Epithelial cell of proximal tubule (primary cell): ENCODE data around the gene IGFL4. TPM values are rescaled to one million over a fixed set of nuclear protein-coding genes. Genes with fewer than 3 reads are reported as not detected.

Experiments
- DNase-seq: peaks from one replicate; pipeline ENCODE4 v3.0.0-alpha.2; 2011; ENCODE audit warnings: low read depth
- H3K4me3 ChIP-seq: 2 replicates; pipeline ENCODE4 v1.5.1; 2011; ENCODE audit warnings: low read depth, mild to moderate bottlenecking, low read length
- total RNA-seq: library from RNA; depleted of rRNA; stranded (reverse); fragments of >200 nt; gene quantifications from 2 replicates; pipeline ENCODE4 v1.2.3, GENCODE V29; 2015
- TF ChIP-seq, protein P1 (sequence below): conservative IDR thresholded peaks from 2 replicates; pipeline ENCODE4 v1.5.1; 2012; ENCODE audit warnings: low read depth, mild to moderate bottlenecking, low read length

The IGFL4 gene
- total RNA-seq, 1 donor from 2014 or later: not detected

DNA sequence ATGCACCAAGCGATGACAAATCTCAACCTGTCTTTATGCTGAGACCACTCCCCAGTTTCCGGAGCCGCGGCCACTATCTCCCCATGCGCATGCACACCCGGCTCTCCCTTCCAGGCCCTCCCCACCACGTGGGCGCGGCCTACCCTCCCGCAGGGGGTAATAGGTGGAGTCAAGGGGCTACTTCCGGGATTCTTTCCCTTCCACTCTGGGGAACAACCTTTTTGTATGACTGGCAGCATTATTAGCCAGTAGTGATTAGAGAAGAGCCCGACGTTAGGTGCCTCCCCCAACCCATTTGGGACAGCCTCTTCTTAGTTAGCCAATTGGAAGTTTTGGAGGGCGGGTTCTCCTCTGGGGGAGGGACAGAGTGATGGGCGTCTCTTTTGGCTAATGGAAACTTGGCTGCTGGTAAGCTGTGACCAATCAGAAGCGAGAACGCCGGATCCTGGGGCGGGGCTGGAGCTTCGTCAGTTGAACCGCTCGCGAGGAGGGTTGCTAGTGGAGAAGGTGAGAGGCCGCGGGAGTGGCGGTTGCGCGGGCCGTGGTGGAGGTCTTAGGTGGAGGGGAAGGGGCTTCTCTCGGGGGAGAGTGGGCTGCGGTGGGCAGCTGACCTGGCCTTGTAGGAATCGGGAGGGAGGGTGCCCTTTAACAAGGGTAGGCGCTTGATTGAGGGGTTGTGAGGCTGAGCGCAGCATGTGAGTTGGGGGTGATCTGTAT is 45.6 kb downstream of the IGFL4 start, which contains the start of gene CCDC61:
TSS of gene CCDC61 (plus strand) at position 470 of the 717 bp plus-strand sequence. CDS start 7,552 bp downstream, outside the sequence.
- H3K4me3 ChIP-seq: peak within 1 kb of the TSS; percentile 76
- DNase-seq: peak; percentile 99
- TF ChIP-seq, protein P1, sequence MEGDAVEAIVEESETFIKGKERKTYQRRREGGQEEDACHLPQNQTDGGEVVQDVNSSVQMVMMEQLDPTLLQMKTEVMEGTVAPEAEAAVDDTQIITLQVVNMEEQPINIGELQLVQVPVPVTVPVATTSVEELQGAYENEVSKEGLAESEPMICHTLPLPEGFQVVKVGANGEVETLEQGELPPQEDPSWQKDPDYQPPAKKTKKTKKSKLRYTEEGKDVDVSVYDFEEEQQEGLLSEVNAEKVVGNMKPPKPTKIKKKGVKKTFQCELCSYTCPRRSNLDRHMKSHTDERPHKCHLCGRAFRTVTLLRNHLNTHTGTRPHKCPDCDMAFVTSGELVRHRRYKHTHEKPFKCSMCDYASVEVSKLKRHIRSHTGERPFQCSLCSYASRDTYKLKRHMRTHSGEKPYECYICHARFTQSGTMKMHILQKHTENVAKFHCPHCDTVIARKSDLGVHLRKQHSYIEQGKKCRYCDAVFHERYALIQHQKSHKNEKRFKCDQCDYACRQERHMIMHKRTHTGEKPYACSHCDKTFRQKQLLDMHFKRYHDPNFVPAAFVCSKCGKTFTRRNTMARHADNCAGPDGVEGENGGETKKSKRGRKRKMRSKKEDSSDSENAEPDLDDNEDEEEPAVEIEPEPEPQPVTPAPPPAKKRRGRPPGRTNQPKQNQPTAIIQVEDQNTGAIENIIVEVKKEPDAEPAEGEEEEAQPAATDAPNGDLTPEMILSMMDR: no peak

DNA sequence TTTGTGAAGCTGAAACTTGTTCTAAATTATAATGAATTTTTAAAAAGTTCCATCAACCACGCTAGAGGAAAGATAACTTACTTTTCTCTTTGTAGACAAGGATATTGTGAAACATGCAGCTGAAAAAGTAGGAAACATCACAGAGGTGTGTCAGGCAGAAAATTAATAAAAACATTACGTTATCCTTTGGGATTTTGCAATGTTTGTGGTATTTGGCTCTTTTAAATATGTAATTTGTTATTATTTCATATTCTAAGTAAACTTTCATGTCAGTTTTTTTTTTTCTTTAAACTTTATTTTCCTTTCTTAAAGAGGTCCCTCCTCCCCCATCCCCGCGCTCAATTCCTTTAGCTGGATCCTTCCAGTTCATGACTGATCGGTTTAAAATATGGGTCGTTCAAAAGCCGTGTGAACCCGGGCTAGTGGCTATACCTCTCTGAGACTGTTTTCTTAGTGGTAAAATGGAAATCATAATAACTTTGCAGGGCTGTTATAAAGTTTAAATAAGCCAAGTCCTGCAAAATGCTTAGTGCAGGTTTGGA is 46.3 kb downstream of the IGFL4 start:
- TF ChIP-seq, protein P1: no peak

DNA sequence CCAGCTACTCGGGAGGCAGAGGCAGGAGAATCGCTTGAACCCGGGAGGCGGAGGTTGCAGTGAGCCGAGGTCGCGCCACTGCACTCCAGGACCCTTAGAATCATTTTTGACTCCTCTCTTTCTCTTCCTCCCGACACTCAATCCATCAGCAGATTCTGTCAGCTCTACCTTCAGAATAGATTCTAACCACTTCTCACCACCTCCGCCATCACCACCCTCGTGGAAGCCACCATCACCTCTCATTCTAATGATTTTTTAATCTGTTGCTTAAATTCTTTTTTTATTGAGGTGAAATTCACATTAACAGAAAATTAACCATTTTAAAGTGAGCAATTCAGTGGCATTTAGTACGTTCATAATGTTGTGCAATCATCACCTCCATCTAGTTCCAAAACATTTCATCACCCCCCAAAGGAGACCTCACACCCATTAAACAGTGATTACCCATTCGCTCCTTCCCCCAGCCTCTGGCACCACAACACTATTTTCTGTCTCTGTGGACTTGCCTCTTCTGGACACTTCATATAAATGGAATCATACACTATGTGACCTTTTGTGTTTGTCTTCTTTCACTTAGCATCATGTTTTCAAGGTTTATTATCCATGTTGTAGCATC is 50.6 kb downstream of the IGFL4 start:
- H3K4me3 ChIP-seq: no peak overlapping the region
- TF ChIP-seq, protein P1: no peak

More for the DNA sequence above, 46.3 kb downstream of the IGFL4 start:
- peak overlapping the region; percentile 76 for H3K4me3 ChIP-seq
- no peak for DNase-seq

More for the DNA sequence above, 50.6 kb downstream of the IGFL4 start:
- no peak for DNase-seq

Other genes with a start within 250 kb of the IGFL4 start
- 35.7 and 38.8 TPM in 2 replicates for gene DMWD, start 248.2 kb downstream of the IGFL4 start, total RNA-seq
- 0.07 TPM in 1 of 2 replicates, not detected in the other for gene RSPH6A, start 225.7 kb downstream of the IGFL4 start, total RNA-seq
- 22.9 and 26.0 TPM in 2 replicates for gene SYMPK, start 177.9 kb downstream of the IGFL4 start, total RNA-seq
- gene FOXA3, start 176.7 kb downstream of the IGFL4 start, total RNA-seq: 1.1 and 2.8 TPM in 2 replicates
- gene IRF2BP1, start 154.9 kb downstream of the IGFL4 start, total RNA-seq: 26.8 and 31.2 TPM in 2 replicates
- 1.3 and 2.0 TPM in 2 replicates for gene MYPOP, start 138.4 kb downstream of the IGFL4 start, total RNA-seq
- not detected in 2 replicates for gene NANOS2, start 126.2 kb downstream of the IGFL4 start, total RNA-seq
- not detected in 2 replicates for gene NOVA2, start 67.1 kb downstream of the IGFL4 start, total RNA-seq
- 10.1 and 10.8 TPM in 2 replicates for gene CCDC61, start 45.5 kb downstream of the IGFL4 start, total RNA-seq
- gene PGLYRP1, start 17.9 kb downstream of the IGFL4 start, total RNA-seq: not detected in 2 replicates
- gene IGFL3, start 83.7 kb upstream of the IGFL4 start, total RNA-seq: not detected in 2 replicates
- not detected in 2 replicates for gene IGFL2, start 107.2 kb upstream of the IGFL4 start, total RNA-seq
- not detected in 2 replicates for gene IGFL1, start 188.7 kb upstream of the IGFL4 start, total RNA-seq